Muscle layer of colon (tissue), 2 donors: ENCODE measurements around the gene MAG.

ENCODE experiments used
- H3K27ac ChIP-seq: one replicate; pipeline ENCODE4 v1.7.0; 2013; ENCODE audit warnings: low read depth, mild to moderate bottlenecking, low read length, moderate library complexity
- H3K27me3 ChIP-seq, 2 donors: one replicate each; pipeline ENCODE4 v1.7.0; 2013; ENCODE audit warnings: low read length in 2 of 2, mild to moderate bottlenecking in 2 of 2; ENCODE audit not compliant: insufficient read depth in 2 of 2, control insufficient read depth in 1 of 2
- H3K36me3 ChIP-seq: one replicate; pipeline ENCODE4 v1.7.0; 2013; ENCODE audit warnings: mild to moderate bottlenecking, low read length; ENCODE audit not compliant: insufficient read depth
- H3K4me1 ChIP-seq: one replicate; pipeline ENCODE4 v1.7.0; 2013; ENCODE audit warnings: mild to moderate bottlenecking, low read length; ENCODE audit not compliant: insufficient read depth
- H3K4me3 ChIP-seq, 2 donors: one replicate each; pipeline ENCODE4 v1.7.0; 2013; ENCODE audit warnings: low read length in 2 of 2, low read depth in 1 of 2, mild to moderate bottlenecking in 1 of 2, moderate library complexity in 1 of 2
- H3K9ac ChIP-seq: one replicate; pipeline ENCODE4 v1.7.0; 2013; ENCODE audit warnings: low read length
- H3K9me3 ChIP-seq: one replicate; pipeline ENCODE4 v1.7.0; 2013; ENCODE audit warnings: mild to moderate bottlenecking, low read length
- donor health status: abdominal sarcoma.
- donor health status: Adenocarcinoma of cecum.

The MAG gene

GRCh38 chr19:35266520-35267352 is 25.2 kb upstream of the MAG start:
- Histone ChIP-seq H3K27me3 (no peaks in the 10 kb centered on the region), H3K4me3 (peak overlapping the region; percentile 73 to 76), H3K36me3 (peaks cover 17% of the 10 kb centered on the region), H3K4me1 (peaks cover 16% of the 10 kb centered on the region), H3K9ac (peak overlapping the region; percentile 67), H3K27ac (peak overlapping the region; percentile 99), H3K9me3 (no peaks in the 10 kb centered on the region)

- Histone ChIP-seq H3K27ac (peak overlapping the region; percentile 99), H3K9ac (peak overlapping the region; percentile 67), H3K27me3 (no peaks in the 10 kb centered on the region), H3K4me1 (peaks cover 19% of the 10 kb centered on the region), H3K4me3 (peak overlapping the region; percentile 73 to 76), H3K36me3 (peaks cover 23% of the 10 kb centered on the region), H3K9me3 (no peaks in the 10 kb centered on the region)
These were observed 24.6 kb upstream of the MAG start for GRCh38 chr19:35267353-35267817.

- H3K4me3 ChIP-seq: peak overlapping the region; percentile 73 to 76
- peak overlapping the region; percentile 99 for H3K27ac ChIP-seq
- H3K9me3 ChIP-seq: no peaks in the 10 kb centered on the region
- H3K9ac ChIP-seq: peak overlapping the region; percentile 67
- peaks cover 26% of the 10 kb centered on the region for H3K36me3 ChIP-seq
- H3K27me3 ChIP-seq: no peaks in the 10 kb centered on the region
- peaks cover 19% of the 10 kb centered on the region for H3K4me1 ChIP-seq
These were observed 24.0 kb upstream of the MAG start for GRCh38 chr19:35267818-35268535.

- peak within 1 kb of the TSS; percentile 67 for H3K9ac ChIP-seq
- H3K36me3 ChIP-seq: peaks cover 33% of the 10 kb centered on the region
- H3K27me3 ChIP-seq: no peaks in the 10 kb centered on the region
- peaks cover 19% of the 10 kb centered on the region for H3K4me1 ChIP-seq
- peak within 1 kb of the TSS; percentile 99 for H3K27ac ChIP-seq
- peak within 1 kb of the TSS; percentile 73 to 76 for H3K4me3 ChIP-seq
- H3K9me3 ChIP-seq: no peaks in the 10 kb centered on the region
These were observed 23.2 kb upstream of the MAG start, which contains the start of gene USF2 for GRCh38 chr19:35268536-35269437. USF2 (plus strand) TSS chr19:35268962; CDS start chr19:35269102, 140 bp downstream.

GRCh38 chr19:35269438-35270117 is 22.4 kb upstream of the MAG start:
- Histone ChIP-seq H3K27me3 (no peaks in the 10 kb centered on the region), H3K9me3 (no peaks in the 10 kb centered on the region), H3K4me3 (peak overlapping the region in 1 of 2 donors; percentile 61), H3K36me3 (peaks cover 41% of the 10 kb centered on the region), H3K9ac (no peak overlapping the region), H3K27ac (peak overlapping the region; percentile 85), H3K4me1 (peaks cover 19% of the 10 kb centered on the region)

GRCh38 chr19:35270381-35270811 is 21.6 kb upstream of the MAG start:
- H3K4me3 ChIP-seq: no peak overlapping the region
- peaks cover 19% of the 10 kb centered on the region for H3K4me1 ChIP-seq
- H3K9ac ChIP-seq: no peak overlapping the region
- H3K27me3 ChIP-seq: no peaks in the 10 kb centered on the region
- peaks cover 48% of the 10 kb centered on the region for H3K36me3 ChIP-seq
- no peaks in the 10 kb centered on the region for H3K9me3 ChIP-seq
- H3K27ac ChIP-seq: no peak overlapping the region

- Histone ChIP-seq H3K36me3 (peaks cover 59% of the 10 kb centered on the region), H3K4me3 (no peak overlapping the region), H3K9me3 (no peaks in the 10 kb centered on the region), H3K9ac (no peak overlapping the region), H3K27me3 (no peaks in the 10 kb centered on the region), H3K27ac (no peak overlapping the region), H3K4me1 (peaks cover 17% of the 10 kb centered on the region)
These were observed 20.4 kb upstream of the MAG start for GRCh38 chr19:35271546-35271945.

GRCh38 chr19:35272122-35272719 is 19.7 kb upstream of the MAG start:
- no peak overlapping the region for H3K27ac ChIP-seq
- peaks cover 66% of the 10 kb centered on the region for H3K36me3 ChIP-seq
- no peak overlapping the region for H3K9ac ChIP-seq
- H3K9me3 ChIP-seq: no peaks in the 10 kb centered on the region
- H3K27me3 ChIP-seq: no peaks in the 10 kb centered on the region
- H3K4me1 ChIP-seq: peaks cover 12% of the 10 kb centered on the region
- no peak overlapping the region for H3K4me3 ChIP-seq

- Histone ChIP-seq H3K9ac (no peak overlapping the region), H3K9me3 (no peaks in the 10 kb centered on the region), H3K27me3 (no peaks in the 10 kb centered on the region), H3K4me3 (no peak overlapping the region), H3K27ac (no peak overlapping the region), H3K36me3 (peaks cover 71% of the 10 kb centered on the region), H3K4me1 (peaks cover 12% of the 10 kb centered on the region)
These were observed 18.9 kb upstream of the MAG start for GRCh38 chr19:35272954-35273649.
